Measurements from ENCODE around the gene ZNF423. TPM values are rescaled to one million over a fixed set of nuclear protein-coding genes. Genes with fewer than 3 reads are reported as not detected.

Gene ZNF423
- polyA plus RNA-seq, 1 donor from 2014 or later, result 4.5 TPM

DNA sequence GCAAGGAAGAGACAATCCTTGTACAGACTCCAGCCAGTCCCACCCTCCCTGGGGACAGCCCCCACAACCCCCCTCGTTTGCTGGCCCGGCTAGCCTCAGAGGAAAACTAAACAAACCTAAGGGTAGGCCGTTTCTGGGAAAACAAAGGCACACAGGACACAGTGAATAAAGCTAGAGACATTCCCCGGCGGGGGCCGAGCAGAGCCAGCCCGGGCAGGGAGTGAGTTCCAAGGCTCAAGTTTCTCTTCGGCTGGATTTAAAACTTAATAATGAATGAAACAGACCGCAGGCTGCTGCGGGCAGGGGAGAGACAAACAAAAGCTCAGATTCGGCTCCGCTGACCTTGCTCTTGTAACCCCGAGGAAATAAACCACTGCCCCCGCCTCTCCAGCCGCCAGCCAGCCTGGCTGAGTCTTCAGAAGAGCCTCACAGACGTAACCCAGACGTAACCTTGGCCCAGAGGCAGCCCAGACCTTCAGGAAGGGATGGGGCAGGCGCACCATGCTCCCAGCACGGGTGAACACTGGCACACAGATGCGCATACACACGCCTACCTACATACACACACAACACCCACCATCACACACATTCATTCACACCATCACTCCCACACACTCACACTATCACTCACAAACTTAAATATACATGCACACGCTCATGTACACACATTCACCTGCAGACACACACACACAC, 216.0 kb downstream of the ZNF423 start:
- TF ChIP-seq EZH2 (IDR thresholded peaks at IDR 0.05; ENCODE audit: borderline replicate concordance, insufficient read depth, low read length, poor library complexity, severe bottlenecking), result no peak
- no peak overlapping the region for H3K4me3 ChIP-seq (ENCODE audit: low read length)
- no peaks in the 10 kb centered on the region for H3F3A ChIP-seq (ENCODE audit: insufficient read depth, low read length, poor library complexity, severe bottlenecking)
- no peaks in the 10 kb centered on the region for H4K20me1 ChIP-seq (ENCODE audit: insufficient read depth)
- no peak overlapping the region for H3K4me2 ChIP-seq (ENCODE audit: low read length)
- no peaks in the 10 kb centered on the region for H3K36me3 ChIP-seq (ENCODE audit: insufficient read depth, low read length)
- no peaks in the 10 kb centered on the region for H3K9me2 ChIP-seq (ENCODE audit: insufficient read depth, low read length)
- H2AFZ ChIP-seq (ENCODE audit: low read depth, low read length), result no peak overlapping the region
- H3K27ac ChIP-seq (ENCODE audit: low read length), result no peak overlapping the region
- no peaks in the 10 kb centered on the region for H3K9me3 ChIP-seq (ENCODE audit: low read length)
- H3K27me3 ChIP-seq (ENCODE audit: insufficient read depth, low read depth, low read length), result no peaks in the 10 kb centered on the region
- no peak overlapping the region for H3K9ac ChIP-seq (ENCODE audit: low read length)
- no peaks in the 10 kb centered on the region for H3K79me2 ChIP-seq (replicated peaks; ENCODE audit: insufficient read depth, low read length)

DNA sequence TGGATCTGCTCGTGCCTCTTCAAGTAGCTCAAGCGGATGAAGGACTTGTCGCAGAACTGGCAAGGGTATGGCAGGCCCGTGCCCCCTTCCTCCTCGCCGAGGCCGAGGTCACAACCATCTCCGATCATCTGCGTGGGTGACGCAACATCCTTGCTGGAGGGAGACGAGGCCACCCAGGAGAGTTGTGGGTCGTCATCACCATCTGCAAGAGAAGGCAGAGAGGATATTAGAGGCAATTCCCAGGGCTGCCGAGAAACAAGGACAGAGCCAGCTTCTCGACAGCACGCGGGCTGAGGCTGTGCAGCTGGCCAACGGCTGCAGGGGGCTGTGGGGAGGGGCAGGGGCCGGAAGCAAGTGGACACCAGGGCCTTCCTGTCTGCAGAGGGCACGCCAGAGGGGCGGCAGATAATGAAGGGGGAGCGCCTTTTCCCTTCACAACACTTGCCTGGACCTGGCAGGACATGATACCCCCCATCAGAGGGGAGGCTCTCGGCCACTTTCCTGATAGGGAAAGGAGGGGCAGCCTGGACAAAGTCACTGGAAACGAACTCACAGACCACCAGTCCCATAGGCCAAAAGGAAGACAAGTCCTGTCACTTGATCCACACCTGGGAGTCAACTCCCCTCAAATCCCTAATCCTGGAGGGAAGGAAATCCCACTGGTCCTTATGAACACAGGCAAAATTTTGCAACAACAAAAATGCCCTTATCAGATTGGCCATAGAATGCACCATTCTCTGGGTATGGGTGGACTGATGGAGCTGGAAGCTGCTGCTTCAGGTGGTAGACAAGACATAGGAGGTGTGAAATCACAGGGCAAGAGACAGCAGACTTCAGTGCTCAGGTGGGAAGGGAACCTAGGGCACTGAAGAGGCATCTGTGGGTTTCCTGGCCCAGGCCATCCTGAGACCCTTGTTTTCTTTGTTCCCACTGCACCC, 217.0 kb downstream of the ZNF423 start:
- no peaks in the 10 kb centered on the region for H3K79me2 ChIP-seq (replicated peaks; ENCODE audit: insufficient read depth, low read length)
- H3K27ac ChIP-seq (ENCODE audit: low read length), result no peak overlapping the region
- H3K9me3 ChIP-seq (ENCODE audit: low read length), result no peaks in the 10 kb centered on the region
- TF ChIP-seq EZH2 (IDR thresholded peaks at IDR 0.05; ENCODE audit: borderline replicate concordance, insufficient read depth, low read length, poor library complexity, severe bottlenecking), result no peak
- no peak for TF ChIP-seq POLR2AphosphoS5 (IDR thresholded peaks at IDR 0.05)
- TF ChIP-seq, protein P1, sequence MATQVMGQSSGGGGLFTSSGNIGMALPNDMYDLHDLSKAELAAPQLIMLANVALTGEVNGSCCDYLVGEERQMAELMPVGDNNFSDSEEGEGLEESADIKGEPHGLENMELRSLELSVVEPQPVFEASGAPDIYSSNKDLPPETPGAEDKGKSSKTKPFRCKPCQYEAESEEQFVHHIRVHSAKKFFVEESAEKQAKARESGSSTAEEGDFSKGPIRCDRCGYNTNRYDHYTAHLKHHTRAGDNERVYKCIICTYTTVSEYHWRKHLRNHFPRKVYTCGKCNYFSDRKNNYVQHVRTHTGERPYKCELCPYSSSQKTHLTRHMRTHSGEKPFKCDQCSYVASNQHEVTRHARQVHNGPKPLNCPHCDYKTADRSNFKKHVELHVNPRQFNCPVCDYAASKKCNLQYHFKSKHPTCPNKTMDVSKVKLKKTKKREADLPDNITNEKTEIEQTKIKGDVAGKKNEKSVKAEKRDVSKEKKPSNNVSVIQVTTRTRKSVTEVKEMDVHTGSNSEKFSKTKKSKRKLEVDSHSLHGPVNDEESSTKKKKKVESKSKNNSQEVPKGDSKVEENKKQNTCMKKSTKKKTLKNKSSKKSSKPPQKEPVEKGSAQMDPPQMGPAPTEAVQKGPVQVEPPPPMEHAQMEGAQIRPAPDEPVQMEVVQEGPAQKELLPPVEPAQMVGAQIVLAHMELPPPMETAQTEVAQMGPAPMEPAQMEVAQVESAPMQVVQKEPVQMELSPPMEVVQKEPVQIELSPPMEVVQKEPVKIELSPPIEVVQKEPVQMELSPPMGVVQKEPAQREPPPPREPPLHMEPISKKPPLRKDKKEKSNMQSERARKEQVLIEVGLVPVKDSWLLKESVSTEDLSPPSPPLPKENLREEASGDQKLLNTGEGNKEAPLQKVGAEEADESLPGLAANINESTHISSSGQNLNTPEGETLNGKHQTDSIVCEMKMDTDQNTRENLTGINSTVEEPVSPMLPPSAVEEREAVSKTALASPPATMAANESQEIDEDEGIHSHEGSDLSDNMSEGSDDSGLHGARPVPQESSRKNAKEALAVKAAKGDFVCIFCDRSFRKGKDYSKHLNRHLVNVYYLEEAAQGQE (IDR thresholded peaks at IDR 0.05; ENCODE audit: borderline replicate concordance), result no peak
- TF ChIP-seq MXI1 (conservative IDR thresholded peaks at IDR 0.05; ENCODE audit: poor library complexity, severe bottlenecking), result no peak
- TF ChIP-seq SMC3 (conservative IDR thresholded peaks at IDR 0.05; ENCODE audit: poor library complexity), result no peak
- TF ChIP-seq TAF1 (IDR thresholded peaks at IDR 0.05; ENCODE audit: low read depth), result no peak
- TF ChIP-seq EP300 (conservative IDR thresholded peaks at IDR 0.05; ENCODE audit: poor library complexity, severe bottlenecking), result no peak
- no peak for TF ChIP-seq RAD21 (conservative IDR thresholded peaks at IDR 0.05)
- TF ChIP-seq, protein P2, sequence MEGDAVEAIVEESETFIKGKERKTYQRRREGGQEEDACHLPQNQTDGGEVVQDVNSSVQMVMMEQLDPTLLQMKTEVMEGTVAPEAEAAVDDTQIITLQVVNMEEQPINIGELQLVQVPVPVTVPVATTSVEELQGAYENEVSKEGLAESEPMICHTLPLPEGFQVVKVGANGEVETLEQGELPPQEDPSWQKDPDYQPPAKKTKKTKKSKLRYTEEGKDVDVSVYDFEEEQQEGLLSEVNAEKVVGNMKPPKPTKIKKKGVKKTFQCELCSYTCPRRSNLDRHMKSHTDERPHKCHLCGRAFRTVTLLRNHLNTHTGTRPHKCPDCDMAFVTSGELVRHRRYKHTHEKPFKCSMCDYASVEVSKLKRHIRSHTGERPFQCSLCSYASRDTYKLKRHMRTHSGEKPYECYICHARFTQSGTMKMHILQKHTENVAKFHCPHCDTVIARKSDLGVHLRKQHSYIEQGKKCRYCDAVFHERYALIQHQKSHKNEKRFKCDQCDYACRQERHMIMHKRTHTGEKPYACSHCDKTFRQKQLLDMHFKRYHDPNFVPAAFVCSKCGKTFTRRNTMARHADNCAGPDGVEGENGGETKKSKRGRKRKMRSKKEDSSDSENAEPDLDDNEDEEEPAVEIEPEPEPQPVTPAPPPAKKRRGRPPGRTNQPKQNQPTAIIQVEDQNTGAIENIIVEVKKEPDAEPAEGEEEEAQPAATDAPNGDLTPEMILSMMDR (IDR thresholded peaks at IDR 0.05; ENCODE audit: poor library complexity, severe bottlenecking), result no peak
- H3K9me2 ChIP-seq (ENCODE audit: insufficient read depth, low read length), result no peaks in the 10 kb centered on the region
- no peak overlapping the region for H3K4me3 ChIP-seq (ENCODE audit: low read length)
- H3K27me3 ChIP-seq (ENCODE audit: insufficient read depth, low read depth, low read length), result no peaks in the 10 kb centered on the region
- no peak overlapping the region for H2AFZ ChIP-seq (ENCODE audit: low read depth, low read length)
- no peaks in the 10 kb centered on the region for H3F3A ChIP-seq (ENCODE audit: insufficient read depth, low read length, poor library complexity, severe bottlenecking)
- H3K4me2 ChIP-seq (ENCODE audit: low read length), result no peak overlapping the region
- no peaks in the 10 kb centered on the region for H3K36me3 ChIP-seq (ENCODE audit: insufficient read depth, low read length)
- H3K9ac ChIP-seq (ENCODE audit: low read length), result no peak overlapping the region
- H4K20me1 ChIP-seq (ENCODE audit: insufficient read depth), result no peaks in the 10 kb centered on the region
